Activated CD4-positive, alpha-beta T cell treated with anti-CD3 and anti-CD28 coated beads, Interleukin-10, Interleukin-2, amounts not matched to agents 100 ng/mL and 50 ng/mL, durations not matched to agents 16 hours and 8 hours (primary cell): Measurements from ENCODE around the gene ZNF618.
"Not testable (repeated sequence)": the region's sequence is repeated elsewhere in the genome, so short reads cannot be mapped to it uniquely, and the experiment has no call there.

Experiments used
- DNase-seq: peaks from one replicate; pipeline ENCODE4 v3.0.0-alpha.2; 2020

ZNF618 gene

DNA sequence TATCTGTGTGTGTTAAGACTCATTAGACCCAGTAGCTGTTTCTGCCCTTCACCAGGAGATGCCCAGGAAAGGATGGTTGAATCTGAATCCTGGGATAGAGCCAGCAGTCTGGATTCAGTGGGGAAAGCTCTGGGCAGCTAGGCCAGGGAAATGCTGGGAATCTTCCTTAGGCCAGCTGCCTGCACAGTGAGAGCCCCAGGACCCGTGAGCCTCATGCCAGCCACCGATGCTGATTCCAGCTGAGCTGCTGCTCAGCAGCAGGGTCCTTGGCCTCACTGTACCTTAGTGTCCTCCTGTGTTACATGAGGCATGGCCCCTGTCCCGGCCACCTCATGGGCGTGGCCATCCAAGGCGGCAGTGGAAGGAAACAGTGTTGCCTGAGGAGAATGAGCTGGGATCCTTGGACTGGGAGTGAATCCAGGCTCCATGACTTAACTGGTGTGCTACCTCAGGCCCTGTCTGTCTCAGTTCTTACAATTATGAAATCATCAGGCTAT lies 114.9 kb downstream of the ZNF618 start:
- no peak for DNase-seq

- no peak for DNase-seq
Observed at GRCh38 chr9:113991714-113992113, 115.6 kb downstream of the ZNF618 start.

GRCh38 chr9:113992276-113992951 lies 116.3 kb downstream of the ZNF618 start:
- no peak for DNase-seq

DNA sequence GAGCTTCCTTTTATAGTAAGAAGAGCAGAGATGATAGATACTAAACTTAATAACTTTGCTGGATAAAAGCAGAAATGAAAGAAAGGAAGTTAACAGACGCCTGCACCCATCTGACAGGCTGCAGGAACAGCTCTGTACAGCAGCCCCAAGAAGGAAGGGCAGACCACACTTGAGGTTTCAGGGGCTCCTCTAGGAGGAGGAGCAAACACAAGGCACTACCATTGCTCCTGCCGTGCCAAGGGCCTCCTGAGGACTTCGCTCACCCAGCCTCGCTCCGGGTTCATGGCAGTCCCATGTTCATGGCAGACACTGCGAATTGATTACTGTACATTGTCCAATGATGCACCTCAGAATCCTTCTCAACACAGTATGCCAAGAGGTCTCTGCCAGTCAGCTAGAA lies 116.9 kb downstream of the ZNF618 start:
- DNase-seq: no peak

GRCh38 chr9:113993838-113994540 lies 117.9 kb downstream of the ZNF618 start:
- peak; percentile 8 for DNase-seq

DNA sequence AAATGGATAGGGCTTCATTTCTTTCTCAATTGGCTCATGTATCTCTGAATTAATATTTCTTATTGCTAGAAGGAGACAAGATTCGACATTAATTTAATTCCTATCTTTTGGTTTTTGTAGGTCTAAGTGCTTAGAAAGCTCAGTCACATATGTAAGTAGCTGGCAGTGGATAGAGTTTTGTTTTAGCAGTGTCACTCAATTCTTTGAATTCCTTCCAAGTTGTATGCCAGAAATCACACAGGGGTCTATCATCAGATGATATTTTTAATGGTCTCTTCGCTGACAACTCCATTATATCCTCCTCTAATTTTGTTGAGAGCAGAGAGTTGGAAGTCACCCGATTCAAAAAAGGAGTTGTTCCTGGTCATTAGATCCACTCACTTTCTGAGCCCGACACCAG lies 119.3 kb downstream of the ZNF618 start:
- no peak for DNase-seq

DNA sequence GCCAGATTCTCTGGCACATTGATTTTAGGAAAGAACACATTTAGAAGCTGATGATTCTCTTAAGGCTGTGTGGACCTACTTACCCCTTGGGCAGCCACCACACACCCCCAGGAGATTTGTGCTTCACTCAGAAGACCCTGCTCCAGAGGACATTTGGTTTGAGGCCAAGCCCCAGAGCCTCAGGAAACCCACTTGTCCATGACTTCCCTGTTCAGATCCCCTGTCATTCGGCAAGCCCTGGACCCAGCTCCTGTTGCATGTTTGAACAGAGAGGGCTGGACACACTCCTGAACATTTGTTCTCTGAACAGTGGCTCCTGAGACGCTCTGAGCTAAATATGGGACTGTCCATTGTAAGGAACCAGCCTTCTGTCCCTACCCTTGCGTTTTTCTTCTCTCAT lies 119.9 kb downstream of the ZNF618 start:
- no peak for DNase-seq

GRCh38 chr9:113996531-113997001 lies 120.5 kb downstream of the ZNF618 start:
- no peak for DNase-seq

DNA sequence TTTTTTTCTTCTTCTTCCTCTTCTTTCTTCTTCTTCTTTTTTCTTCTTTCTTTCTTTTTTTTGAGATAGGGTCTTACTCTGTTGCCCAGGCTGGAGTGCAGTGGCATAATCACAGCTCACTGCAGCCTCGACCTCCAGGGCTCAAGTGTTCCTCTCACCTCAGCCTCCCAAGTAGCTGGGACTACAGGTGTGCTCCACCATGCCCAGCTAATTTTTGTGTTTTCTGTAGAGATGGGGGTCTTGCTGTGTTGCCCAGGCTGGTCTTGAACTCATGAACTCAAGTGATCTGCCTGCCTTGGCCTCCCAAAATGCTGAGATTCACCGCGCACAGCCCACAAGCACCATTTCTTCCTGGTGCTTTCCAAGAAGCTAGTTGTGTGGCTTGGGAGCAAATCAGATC lies 121.0 kb downstream of the ZNF618 start:
- not testable (repeated sequence) for DNase-seq

GRCh38 chr9:113997610-113998009 lies 121.5 kb downstream of the ZNF618 start:
- DNase-seq: no peak

GRCh38 chr9:113998114-113998513 lies 122.0 kb downstream of the ZNF618 start:
- DNase-seq: no peak

DNA sequence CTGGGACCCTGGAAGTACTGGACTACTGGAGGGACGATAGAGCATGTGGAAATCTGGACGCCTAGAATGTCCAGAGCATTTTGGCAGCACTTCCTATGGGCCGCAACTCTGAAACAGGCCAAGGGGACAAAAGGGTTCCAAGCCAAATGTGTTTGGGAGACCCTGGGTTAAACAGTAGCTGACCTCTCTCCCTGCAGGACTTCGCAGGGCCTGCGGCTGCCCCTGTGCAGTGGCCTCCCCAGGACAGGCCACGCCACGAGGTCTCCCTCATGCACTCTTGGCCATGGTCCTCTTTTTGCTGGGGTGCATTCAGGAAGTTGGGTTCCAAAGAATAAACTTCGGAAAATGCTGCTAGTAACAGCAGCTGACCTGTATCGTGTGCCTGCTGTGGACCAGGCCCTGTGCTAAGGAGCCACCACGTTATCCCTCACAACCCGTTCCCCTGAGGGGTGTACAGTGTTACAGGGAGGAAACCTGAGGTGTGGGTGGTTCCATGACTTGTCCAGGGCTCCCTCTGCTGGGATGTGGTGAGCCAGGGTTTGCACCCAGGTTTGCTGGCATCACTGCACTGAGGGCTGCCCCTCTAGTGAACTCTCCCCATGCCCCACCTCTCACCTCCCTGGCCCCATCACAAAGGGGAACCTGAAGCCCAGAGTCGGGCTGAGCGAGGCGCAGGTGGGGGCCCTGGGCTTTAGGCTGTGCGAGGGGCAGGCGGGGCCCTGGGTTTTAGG lies 122.6 kb downstream of the ZNF618 start:
- no peak for DNase-seq

- no peak for DNase-seq
Observed at GRCh38 chr9:113999256-114000062, 123.3 kb downstream of the ZNF618 start.

DNA sequence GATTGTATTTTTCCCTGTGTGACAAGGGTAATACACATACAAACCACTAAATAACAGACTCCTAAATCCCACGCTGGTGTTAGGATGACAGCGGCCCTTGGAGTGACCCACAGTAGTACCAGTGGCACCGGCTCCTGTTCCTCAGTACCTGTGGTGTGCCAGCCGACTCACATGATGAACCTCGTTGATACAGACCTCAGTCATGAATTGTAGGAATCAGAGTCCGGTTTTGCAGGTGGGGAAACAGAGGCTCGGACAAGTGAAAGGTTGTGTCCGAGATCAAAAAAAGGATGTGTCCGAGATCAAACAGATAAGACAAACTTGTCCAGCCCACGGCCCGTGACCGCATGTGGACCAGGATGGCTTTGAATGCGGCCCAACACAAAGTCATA lies 124.0 kb downstream of the ZNF618 start:
- no peak for DNase-seq

- no peak for DNase-seq
Observed at GRCh38 chr9:114000671-114001409, 124.7 kb downstream of the ZNF618 start.

GRCh38 chr9:114001410-114001685 lies 125.2 kb downstream of the ZNF618 start:
- DNase-seq: no peak

DNA sequence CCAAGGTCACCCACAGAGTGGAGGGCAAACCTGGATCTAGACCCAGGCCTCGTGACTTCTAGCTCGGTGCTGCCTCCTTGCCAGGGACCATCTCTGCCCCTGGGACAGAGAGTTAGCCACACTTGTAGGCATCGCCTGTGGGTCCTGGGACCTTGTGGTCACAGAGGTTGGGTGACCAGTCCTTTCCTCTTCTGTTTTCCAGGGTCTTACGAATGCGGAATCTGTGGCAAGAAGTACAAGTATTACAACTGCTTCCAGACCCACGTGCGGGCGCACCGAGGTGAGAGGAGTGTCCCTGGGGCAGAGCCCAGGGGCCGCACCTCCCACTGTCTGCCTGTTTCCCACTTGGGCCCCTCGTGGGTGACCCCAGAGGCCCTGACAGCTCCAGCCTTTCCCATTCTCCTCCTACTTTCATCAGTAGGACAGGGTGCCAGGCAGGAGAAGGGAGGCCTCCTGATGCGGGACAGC lies 125.7 kb downstream of the ZNF618 start:
- DNase-seq: no peak

DNA sequence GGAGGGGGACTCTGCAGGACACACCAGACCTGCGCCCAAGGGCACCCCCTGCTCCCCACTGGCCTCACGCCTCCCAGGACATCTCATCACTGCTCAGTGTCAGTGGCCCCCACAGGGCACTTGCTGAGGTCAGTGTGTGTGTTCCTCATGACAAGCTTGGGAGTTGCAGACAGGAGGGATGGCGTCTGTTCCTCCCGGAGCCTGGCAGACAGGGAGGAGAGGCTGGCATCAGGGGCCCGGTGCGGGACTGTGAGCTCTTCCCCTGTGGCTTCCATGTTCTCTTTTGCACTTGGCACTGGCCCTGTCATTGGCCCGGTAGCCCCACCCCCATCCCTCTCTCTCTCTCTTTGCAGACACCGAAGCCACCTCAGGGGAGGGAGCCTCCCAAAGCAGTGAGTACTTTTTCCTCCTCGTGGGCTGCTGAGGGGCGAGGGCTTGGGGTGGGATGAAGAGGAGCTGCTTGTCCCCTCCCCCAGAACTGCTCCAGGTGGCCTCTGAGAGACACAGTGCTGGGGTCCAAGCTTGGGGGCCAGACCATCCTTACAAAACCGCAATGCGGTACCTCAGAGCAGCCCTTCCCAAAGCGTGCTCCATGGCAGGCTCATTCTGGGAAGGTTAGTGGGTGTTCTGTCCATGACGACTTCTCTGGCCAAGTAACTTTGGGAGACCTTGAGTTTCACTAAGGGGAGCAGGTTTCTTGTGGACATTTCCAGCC lies 126.3 kb downstream of the ZNF618 start:
- no peak for DNase-seq

DNA sequence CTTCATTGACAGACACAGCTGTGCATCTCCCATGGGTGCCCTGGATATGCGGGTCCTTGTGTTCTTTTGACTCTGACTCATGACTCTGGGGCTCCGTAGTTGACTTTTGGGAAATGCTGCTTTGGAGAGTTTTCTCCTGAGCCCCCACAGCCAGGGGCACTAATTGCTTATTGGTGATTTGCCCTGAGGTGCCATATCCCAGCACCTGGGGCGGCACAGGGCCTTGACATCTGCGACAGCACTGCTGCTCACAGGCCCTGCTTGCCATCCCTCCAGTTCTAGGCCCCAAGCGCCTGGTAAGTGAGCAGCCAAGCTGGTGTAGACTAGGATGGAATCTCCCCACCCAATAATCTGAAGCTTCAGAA lies 126.9 kb downstream of the ZNF618 start:
- DNase-seq: no peak

- no peak for DNase-seq
Observed at GRCh38 chr9:114003351-114003750, 127.2 kb downstream of the ZNF618 start.

DNA sequence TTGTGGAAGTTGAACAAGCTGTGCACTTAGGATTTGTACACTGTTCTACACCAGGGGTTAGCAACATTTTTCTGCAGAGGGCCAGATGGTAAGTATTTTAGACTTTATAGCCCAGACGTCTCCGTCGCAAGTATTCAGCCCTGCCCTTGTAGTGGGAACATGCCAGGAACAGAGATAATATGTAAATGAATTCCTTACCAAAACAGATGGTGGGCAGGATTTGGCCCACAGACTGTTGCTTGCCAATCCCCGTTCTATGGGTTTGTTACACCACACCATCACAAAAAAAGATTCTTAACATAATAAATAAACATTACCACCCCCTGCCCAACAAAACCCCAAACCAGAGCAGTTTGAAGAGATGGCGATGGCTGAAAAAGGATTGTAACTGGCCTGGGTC lies 127.6 kb downstream of the ZNF618 start:
- no peak for DNase-seq
